NCI-H446 treated with DMSO at 0.1 percent for 48 hours (cell line): ENCODE results near the gene AR.

Experiments used
- DNase-seq: peaks from one replicate; lab custom pipeline; 2025; lab: John Stamatoyannopoulos, UW

The AR gene

DNA sequence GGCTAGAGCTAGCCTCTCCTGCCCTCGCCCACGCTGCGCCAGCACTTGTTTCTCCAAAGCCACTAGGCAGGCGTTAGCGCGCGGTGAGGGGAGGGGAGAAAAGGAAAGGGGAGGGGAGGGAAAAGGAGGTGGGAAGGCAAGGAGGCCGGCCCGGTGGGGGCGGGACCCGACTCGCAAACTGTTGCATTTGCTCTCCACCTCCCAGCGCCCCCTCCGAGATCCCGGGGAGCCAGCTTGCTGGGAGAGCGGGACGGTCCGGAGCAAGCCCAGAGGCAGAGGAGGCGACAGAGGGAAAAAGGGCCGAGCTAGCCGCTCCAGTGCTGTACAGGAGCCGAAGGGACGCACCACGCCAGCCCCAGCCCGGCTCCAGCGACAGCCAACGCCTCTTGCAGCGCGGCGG is at the start of gene AR:
Gene AR, plus strand, starts transcription at position 204 of the 400 bp plus-strand sequence. CDS start 1,126 bp downstream, outside the sequence.
- DNase-seq, result no peak

DNA sequence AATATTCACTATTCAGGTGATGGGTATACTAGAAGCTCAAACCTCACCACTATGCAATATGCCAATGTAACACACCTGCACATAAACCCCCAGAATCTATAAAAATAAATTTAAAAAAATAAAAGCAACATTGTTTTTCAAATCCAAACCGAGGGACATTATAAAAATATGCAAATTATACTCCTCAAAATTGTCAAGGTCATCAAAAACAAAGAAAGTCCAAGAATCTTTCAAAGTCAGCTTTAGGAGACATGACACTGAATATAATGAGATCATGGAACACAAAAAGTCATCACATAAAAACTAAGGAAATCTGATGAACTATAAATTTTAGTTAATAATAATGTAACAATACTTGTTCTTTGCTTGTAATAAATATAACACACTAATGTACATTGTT is 43.2 kb upstream of the AR start:
- no peak for DNase-seq

- DNase-seq, result no peak
Observed at GRCh38 chrX:67503004-67503403, 40.8 kb upstream of the AR start.

GRCh38 chrX:67503453-67503852 is 40.4 kb upstream of the AR start:
- DNase-seq, result no peak

GRCh38 chrX:67520671-67521070 is 23.1 kb upstream of the AR start:
- DNase-seq, result no peak

- DNase-seq, result no peak
Observed at GRCh38 chrX:67523002-67523681, 20.7 kb upstream of the AR start.

GRCh38 chrX:67523932-67524331 is 19.9 kb upstream of the AR start:
- DNase-seq, result no peak

GRCh38 chrX:67524428-67524827 is 19.4 kb upstream of the AR start:
- DNase-seq, result no peak

- DNase-seq, result no peak
Observed at GRCh38 chrX:67524950-67525691, 18.7 kb upstream of the AR start.

GRCh38 chrX:67536564-67536963 is 7.3 kb upstream of the AR start:
- DNase-seq, result no peak

- DNase-seq, result no peak
Observed at GRCh38 chrX:67538383-67538782, 5.4 kb upstream of the AR start.

- no peak for DNase-seq
Observed at GRCh38 chrX:67544281-67545035, 637 bp downstream of the AR start.

GRCh38 chrX:67545036-67545821 is 1.4 kb downstream of the AR start:
- no peak for DNase-seq

GRCh38 chrX:67545893-67546495 is 2.2 kb downstream of the AR start:
- DNase-seq, result no peak

- DNase-seq, result no peak
Observed at GRCh38 chrX:67546496-67547423, 2.9 kb downstream of the AR start.

DNA sequence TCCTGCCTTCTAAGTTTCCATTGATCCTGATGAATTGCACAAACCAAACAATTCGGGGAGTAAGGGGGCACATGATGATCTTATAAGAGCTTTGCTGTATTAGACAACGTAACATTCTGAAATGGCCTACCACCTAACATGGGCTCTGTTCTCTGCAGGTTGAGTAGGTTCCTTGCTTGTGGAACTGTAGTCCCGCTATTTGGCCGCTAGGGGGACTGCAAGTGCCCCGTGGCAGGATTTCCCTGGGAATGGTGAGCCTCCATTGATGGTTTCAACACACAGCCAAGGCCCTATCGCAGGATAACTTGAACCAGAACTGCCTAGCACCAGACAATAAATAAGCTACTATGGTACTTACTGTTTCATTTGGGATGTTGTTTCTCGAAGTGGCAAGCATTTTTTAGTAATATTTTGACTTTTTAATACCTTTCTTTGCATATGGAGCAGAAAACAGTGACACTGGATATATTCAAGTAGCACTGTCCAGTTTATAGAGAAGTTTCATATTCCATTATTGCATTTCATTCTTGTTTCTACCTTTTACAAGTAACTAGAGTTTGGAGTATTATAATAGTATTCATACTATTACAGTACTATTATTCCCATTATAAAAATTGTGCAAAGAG is 11.9 kb downstream of the AR start:
- no peak for DNase-seq

DNA sequence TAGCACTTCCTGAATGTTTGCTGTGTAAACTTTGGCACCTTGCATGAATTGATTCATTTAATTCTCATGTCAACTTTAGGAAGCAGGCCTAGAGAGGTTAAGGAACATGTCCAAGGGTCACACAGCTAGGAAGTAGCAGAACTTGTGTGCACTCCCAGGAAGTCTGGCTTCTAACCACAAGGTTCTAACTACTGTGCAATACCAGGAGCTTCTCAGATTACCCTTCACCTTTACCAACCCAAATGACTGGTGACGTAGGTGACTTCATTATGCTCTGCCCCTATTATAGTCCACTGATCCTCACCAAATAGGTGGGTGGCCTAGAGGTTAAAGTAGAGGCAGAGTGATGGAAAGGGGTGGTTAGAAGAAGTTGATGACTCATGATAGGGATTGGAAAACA is 14.4 kb downstream of the AR start:
- DNase-seq, result no peak

- DNase-seq, result no peak
Observed at GRCh38 chrX:67563469-67564448, 19.9 kb downstream of the AR start.

DNA sequence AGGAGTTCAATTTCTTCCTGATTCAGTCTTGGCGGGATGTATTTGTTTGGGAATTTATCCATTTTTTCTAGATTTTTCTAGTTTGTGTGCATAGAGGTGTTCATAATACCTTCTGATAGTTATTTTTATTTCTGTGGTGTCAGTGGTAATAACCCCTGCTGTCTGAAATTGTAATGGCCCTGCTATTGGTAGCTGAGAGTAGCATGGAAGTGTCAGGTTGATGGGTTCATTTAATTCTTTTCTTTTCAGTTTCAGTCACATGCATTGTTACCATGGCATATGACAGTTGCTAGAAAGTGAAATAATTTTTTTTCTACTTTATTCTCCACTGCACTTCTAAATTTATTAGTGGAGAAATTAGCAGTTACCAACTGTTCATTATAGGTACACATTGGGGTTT is 20.7 kb downstream of the AR start:
- no peak for DNase-seq
